HTERT RPE-1 (cell line): ENCODE measurements around the gene KRT7.

ENCODE experiments used
- in situ Hi-C: fragments of 300-500 bp; cut with MboI; formaldehyde crosslinking; loops from 4 replicates; pipeline ENCODE4 v1.14.3; 2020; ENCODE audit warnings: low sequenced_read_pairs

Gene KRT7

DNA sequence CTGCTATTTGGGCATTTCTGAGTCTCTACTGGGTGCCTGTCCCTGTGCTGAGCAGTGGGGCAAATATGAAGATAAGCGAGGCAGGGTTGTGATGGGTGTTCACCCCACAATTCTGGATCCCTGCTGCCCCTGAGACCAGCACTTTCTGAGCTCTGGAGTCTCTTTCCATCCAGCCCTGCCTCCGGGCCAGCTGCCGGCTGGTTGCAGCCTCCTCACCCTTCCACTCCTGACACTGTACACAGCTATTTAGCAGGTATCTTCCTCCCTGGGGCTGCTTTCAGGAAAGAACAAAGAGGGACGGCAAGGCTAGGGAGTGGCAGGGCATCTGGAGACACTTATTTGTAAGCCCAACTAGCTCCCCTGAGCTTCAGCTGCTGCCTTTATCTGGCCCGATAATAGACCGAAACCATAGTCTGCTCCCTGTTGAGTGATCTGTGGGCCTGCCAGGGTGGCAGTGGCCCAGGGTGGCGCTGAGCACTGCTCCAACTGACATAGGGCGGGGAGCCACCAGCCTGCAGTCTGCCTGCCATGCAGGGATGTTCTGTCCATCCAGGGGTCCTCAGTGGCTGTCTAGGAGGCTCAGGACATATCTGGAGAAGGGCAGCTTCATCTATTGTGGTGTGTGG is 33.6 kb upstream of the KRT7 start:
- in situ Hi-C loops: no loop called here

DNA sequence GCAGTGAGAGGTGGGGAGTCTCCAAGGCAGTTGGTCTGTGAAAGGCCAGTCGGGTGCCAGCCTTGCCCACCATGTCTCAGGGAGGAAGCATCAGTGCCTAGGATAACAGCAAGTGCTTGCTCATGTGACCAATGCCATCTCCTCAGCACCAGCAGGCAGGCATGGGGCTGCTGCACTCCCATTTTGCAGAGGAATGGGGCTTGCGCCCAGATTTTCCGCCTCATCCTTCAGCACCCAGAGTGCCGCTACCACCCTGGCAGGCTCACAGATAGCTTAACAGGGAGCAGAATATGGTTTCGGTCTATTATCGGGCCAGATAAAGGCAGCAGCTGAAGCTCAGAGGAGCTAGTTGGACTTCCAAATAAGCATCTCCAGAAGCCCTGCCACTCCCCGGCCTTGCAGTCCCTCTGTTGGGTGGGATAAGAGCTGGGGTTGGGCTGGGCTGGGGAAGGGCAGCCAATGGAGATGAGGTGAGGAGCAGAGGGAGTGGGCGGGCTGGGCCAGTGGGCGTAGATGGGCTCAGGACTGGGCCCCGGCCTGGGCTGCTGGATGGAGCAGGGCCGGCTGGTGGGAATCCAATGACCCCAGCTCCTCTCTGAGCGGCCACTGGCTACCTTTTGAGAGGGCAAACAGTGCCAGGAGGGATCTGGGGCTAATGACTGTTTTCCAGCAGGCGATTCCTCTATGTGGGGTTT is 32.8 kb upstream of the KRT7 start:
- in situ Hi-C loops: no loop called here

DNA sequence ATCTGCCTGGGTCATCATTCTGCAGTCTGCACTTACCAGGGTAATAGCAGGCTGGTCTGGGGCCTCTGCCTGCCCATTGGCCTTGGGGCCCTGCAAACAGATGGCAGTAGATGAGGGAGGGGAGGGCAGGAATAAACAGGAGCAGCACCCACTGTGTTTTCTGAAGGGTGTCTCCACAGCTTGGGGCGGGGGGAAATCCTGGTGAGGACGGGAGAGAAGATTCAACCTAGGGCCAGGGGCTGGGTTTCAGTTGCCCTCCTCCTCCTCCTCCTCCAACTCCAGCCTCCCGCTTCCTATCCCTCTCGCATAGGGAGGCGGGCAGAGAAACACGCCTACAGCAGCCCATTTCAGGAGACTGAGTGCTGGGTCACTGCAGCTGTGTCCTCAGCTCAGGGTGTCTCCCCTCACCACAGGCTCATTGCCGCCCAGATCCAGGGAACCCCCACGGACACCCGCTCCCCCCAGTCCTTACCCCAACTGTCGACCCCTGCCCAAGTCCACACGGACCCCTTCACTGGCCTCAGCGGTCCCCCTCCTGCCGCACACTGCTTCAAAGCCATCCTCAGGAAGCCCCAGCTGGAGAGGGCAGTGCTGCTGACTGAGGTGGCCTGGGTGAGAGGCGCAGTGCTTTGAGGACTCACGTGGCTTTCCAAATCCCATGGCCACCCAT is 32.1 kb upstream of the KRT7 start:
- in situ Hi-C loops: no loop called here

DNA sequence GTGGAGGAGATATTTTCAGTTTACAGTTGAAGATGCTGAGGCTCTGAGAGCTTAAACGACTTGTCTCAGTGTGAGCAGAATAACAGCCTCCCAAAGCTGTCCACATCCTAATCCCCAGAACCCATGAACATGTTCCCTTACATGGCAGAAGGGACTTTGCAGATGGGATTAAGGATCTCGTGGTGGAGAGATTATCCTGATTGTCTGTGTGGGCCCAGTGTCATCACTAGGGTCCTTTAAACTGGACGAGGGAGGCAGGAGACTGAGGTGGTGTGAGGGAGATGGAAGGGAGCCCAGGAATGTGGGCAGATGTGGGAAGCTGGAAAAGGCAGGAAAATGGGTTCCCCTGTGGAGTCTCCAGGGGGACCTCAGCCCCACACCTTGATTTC is 31.6 kb upstream of the KRT7 start:
- in situ Hi-C loops: no loop called here

DNA sequence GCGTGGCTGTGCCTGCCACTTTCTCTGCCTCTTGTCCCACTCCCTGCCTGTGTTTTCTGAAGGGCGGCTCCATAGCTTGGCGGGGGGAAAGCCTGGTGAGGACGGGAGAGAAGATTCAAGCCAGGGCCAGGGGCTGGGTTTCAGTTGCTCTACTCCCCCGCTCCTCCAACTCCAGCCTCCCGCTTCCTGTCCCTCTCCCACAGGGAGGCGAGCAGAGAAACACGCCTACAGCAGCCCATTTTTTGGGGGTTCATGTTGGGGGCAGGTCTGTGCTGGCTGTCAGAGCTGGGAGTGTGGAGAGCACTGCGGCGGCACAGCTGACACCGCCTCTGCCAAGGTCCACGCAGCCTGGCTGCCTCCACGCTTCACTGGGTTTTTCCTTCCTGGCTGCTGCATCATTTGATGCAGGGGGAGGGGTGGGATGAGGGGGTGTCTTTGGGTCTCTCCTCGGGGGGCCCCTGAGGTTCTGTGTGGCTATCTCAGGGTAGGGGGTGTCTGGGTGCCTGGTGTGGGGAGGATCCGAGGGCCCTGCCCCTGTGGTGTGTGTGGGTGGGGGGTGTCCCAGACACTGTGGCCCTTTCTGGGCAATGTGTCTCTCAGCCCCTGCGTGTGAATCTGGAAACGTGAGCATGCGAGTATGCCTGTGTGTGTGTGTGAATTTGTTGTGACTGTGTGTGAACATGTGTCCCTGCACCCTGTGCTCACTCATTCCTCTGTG is 30.5 kb upstream of the KRT7 start:
- in situ Hi-C loops: no loop called here

DNA sequence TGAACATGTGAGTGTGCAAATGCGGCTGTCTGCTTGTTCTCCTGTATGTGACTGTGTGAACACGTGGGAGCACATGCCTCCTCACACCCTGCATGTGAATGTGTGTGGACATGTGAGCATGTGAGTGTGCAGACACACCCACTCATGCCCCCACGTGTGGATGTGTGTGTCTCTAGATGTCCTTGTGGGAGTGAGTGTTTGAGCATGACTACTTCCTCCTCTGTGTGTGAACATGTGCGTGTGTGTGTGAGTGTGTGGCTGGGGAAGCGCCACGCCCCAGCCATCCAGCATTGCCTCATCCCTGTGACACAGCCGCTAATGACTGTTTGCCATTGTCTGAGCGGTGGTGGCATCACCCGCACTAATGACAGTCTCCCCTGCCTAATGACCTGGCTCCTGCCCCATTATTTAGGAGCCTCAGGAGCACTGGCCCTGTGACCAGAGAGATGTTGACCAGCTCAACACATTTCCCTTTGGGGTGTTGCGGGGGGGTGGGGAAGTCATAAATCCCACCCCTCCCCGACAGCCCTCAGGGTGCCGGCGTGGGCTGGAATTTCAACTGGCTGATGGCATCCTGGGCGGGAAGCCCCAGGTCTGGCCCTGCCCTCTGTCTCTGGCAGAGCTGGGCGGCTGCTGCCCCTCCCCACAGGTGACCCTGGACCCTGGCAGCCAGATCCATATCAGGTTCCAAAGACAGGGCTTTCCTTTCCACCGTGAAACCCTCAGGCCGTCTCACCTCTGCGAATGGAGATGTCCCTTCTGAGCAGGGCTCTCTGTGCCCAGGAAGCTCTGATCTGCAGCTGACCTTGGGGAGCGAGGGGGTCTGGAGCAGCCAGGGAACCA is 29.7 kb upstream of the KRT7 start:
- in situ Hi-C loops: no loop called here

DNA sequence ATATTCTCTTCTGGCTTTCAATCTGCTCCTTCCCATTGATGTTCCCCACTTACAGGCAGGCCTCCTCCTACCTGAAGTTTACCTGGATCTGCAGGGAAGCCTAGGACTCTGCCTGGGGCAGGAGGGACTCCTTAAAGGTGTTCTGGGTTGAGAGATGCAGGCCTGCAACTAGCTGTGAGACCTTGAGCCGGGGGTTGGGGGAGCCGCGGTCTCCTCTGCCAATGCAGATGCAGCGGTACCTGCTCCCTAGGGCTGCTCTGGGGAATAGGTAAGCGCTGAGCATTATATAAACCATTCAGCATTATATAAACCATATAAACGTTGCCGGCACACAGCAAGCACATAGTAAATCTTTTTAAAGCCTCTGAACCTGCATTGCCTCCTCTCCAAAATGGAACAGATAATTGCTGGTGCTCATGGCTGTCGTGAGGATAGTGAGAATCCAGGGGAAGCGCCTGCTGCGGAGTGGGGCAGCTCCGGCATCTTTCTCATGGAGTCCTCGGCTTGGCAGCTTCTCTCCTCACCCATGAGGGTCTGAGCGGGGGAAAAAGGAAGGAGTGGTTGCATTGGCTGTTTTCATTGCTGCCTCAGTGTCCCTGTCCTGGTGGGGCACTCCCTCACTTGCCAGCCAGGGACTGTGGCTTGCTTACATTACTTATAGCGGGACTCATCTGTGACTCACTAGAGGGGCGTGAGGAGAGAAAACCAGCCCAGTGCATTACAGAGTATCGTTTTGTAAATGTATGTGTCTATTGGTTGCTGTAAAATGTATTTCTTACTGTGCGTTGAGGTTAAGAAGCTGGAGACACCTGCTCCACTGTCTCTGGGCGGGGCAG is 28.7 kb upstream of the KRT7 start:
- in situ Hi-C loops: no loop called here

DNA sequence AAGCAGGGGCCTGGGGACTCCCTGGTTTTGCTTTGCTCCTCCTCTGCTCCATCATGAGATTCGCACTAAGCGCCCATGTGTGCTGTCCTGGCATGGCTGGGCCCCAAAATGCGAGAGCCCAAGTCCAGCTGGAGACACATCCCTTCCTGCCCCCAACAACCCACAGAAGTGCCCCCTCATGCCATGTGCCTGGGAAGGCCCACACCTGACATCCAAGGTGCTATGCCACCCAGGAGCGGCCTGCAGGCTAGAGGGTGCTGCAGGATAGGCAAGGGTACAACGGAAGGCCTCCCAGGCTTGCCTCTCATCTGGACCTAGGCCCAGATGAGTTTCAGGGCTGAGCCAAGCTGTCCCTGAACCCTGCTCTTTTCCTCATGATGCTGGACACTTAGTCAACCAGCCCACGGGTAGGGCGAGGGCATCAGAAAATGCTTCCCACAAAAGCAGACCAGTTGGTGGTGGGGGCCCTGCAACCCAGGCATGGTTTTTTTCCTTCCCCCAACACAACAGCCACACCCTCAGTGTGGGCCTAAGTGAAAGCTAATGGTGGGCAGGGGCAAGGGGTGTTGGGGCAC is 28.0 kb upstream of the KRT7 start:
- in situ Hi-C loops: no loop called here

DNA sequence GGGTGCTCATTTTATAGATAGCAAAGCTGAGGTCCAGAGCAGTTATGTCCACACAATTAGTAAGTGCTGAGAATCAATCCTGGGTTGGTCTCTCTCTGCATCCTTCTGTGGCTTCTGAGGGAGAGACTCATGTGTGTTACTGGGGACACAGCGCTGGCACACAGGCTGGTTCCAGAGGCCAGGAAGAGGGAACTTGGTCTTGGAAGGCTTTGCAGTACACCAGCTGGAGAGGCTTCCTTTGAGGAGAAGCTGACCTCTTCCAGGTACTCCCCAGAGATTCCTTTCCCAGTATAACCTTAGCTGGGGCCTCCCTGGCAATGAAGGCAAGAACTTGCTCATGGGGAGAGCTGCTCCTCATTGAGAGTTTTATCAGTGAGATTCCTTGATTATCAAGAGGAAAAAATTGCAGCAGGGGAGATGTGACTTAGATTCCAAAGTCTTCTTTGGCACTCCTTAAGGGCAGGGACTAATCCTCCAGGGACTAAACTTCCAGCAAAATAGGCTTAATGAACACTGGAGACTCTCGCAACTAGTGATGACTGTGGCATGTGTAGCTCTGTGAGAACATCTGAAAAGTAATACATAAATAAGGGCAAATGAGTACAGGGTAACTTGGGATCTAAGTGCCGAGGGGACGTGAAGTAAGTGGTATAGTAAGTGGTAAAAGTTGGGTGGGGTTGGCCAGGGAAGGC is 27.3 kb upstream of the KRT7 start:
- in situ Hi-C loops: no loop called here

DNA sequence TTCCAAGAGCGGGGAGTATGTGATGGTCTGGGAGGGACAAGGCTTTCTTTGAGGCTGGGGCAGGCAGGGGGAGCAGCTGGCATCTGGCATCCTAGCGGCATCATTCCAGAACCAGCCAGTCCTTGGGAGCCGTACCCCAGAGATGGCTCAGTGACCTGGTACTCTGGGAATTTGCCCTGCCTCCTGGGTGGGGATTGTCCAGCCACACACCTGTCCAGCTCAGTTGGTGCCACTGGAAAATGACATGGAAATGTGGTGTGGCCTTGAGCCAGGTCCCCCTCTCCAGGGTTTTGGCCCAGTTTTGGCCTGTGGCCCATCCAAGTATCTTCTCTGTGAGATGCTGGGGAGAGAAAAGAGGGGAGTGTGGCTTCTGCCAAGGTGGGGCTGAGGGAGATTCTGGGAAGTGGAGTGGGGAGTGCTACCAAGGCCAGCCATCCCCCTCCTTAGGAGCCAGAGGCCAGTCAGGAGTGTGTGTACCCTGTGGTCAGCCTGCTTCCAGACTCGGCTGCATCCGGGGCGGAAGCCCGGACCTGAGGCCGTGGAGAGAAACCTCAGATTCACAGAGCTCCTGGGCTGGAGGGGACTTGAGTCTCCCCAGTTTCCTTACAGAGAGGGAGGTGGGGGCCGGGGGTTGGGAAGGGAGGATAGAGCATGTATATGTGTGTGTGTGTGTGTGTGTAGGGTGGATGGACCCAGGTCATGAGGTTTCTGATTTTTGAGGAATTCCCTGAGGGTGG is 26.6 kb upstream of the KRT7 start:
- in situ Hi-C loops: no loop called here

DNA sequence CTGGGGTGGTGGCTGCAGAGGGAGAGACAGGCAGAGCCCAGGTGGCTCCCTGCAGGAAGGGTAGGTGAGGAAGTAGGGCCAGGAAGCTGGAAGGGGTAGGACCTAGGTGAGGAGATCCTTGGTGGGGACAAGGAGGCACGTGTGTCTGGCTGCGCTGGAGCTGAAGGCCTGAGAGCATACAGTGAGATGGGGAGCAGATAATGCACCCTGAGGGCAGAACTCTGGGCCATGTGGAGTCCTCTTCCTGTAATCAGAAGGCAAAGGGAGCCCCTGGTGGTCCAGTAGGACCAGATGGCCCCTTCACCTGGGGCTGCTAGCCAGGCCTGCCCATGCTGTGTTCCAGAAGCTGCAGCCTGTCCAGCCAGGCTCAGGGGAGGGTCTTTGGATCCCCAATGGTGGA is 25.9 kb upstream of the KRT7 start:
- in situ Hi-C loops: no loop called here

DNA sequence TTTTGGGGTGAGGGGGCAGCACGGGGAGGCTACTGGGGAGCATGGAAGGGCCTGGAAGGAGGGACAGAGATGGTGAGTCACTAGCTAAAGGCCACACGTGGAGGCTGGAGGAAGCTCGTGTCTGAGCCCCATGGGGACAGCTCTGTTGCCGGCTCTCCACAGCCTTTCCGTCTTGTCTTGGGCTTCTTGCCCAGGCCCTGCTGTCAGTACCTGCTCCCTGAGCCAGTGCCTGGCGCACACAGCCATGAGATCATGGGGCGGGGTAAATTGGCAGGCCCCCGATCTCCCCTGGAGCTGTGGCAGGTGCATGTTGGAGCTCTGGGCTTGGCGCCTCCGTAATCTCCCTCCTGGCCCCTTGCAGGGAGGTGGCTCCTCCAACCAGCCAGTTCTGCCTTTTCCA is 25.1 kb upstream of the KRT7 start:
- in situ Hi-C loops: no loop called here

DNA sequence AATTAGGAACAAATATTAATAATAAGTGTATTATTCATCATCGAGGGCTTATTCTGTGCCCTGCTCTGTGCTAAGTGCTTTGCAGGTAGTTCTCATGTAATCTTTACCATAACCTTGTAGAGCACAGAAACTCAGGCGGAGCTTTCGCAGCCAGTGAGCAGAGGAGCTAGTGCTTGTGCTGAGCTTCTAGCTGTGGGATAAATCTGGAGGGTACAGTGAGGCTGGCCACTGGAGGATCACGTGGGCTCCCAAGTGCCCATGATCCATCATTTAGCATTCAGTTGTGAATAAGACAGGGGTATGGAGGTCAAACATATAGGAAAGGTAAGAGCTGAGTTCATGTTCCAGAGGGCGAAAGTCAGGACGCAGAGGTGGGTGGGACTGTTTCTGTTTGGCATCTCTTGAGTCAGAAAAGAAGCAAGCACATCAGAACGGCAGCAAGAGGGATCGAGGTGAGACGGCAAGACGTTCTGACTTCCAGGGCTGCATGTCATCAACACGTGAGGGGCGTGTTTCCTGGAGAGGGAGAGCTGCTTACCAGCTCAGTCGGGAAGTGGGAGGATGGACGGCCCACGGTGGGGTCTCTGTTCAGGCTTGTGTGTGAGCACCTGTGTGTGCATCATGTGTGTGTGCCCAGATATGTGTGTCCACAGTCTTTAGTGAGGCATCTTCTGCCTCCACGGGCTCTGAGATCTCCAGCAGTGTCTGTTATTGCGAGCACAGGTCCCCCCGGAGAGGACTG is 24.4 kb upstream of the KRT7 start:
- in situ Hi-C loops: no loop called here

DNA sequence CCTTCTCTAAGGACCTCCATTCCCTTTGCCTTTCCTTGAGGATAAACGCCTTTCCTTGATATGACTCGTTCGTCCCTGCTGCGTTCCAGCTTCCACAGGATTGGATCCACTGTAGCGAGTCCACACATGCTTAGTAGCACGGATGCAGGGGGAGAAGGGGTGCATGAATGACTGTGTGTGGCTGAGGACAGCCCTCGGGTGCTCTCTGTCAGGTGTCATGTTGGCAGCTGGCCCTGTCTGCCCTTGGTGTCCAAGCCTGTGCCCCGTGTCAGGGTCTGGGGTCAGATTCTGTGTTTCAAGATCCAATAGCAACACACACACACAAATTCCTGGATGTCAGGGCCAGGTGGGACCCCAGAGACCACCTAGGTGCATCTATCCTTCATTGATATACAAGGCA is 23.7 kb upstream of the KRT7 start:
- in situ Hi-C loops: no loop called here

DNA sequence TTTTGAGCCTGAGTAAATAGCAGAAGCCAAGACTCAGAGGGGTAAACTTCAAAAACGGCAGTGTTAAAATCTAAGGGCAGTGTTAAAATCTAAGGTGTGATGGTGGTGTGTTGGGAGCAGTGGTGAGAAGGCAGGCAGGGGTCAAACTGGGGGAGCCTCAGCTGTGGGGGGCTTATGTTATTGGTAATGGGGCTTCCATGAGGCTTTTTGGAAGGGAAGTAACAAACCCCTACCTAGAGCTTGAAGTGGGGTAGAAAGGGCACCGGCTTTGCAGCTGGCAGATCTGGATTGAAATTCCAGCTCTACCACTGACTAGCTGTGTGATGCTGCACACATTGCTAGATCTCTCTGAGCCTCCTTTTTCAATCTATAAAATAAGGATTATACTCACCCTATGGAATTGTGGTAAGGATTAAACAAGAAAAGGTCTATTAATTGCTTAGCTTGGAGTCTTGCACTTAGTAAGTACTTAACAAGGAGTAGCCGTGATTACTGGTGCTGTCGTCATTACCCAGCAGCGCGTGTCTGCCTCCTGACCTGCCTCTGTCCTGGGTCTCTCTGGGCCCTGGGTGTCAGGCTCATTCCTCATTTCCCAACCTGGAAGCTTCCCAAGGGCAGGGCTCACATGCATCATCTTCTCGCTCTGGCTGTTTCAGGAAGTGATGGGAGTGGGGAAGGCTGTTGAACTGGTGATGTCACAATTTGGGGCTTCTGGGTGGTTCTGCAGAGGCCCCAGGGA is 22.7 kb upstream of the KRT7 start:
- in situ Hi-C loops: no loop called here

DNA sequence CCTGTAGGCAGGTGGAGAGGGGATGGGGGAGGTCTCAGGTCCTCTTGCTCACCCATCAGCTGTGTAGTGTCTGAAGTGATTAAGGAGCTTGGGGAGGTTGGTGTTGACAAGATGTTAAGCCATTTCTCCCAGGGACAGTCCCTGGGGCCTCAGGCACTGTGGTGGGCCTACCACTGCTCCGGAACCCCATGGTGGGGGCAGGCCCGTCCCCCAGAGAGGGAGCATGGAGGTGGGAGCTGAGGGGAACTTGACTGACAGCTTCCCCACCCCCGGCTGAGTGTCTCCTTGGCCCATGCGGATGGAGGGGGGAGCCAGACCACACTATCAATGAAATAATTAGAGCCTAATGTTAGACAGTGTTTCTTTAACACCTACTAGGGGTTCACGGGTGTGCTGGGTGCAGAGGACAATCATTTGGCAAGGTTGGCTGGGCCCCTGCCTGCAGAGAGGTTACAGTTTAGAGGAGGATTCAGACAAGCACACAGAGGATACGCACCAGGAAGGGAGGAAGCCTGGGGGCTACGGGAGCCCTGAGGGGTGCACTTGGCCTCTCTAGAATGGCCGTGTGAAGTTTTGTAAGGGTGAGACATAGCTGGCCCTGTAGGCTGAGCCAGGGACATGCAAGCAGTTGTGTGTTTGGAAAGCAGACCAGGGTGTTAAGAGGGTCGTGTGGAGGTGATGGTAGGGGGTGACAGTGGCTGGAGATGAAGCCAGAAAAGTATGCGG is 22.0 kb upstream of the KRT7 start:
- in situ Hi-C loops: no loop called here
